ENCODE data around the gene COL13A1.

The COL13A1 gene

DNA sequence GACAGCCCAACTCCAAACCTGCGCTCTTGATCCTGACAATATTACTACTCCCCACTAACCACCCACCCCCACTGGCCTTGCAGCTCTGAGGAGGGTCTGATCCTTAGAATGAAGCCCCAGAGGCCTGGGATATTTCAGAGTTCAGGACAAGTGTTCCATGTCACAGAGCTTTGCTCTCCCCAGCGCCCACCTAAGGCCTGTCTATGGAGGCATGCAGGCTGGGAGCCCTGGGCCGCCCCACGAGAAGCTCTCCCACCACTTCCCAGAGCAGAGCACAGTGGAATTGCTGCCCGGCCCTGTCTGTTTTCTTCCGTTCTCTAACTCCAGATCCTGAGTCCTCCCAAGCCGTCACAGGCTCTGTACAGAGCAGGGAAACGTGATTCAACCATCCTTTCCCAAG is 74.6 kb downstream of the COL13A1 start:
- intact Hi-C loops (cut with DNase I; ENCODE audit: low total_unique reads): no loop called here
- DNase-seq: no peak

DNA sequence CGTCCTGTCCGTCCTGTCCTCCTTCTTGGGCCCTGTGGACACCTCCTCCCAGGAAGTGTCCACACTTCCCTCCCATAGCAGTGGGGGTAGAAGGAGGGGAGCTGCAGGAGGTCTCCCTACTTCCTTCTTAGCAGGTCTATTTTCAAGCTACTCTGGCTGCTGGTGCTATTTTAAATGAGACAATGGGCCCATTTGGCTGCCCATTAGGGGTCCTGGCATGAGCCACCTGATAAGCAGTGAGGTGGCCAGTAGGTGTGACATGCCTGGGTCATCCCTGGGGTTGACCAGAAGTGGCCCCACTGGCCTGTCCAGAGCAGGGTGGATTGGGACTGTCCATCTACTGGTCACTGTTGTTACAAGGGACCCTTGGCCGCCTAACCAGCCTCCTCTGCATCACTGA is 75.2 kb downstream of the COL13A1 start:
- H3K9me3 ChIP-seq: no peaks in the 10 kb centered on the region
- DNase-seq: no peak
- no peak overlapping the region for H3K4me3 ChIP-seq
- peaks cover 0 to 14% (median 7%) of the 10 kb centered on the region in 4 donors for H3K4me1 ChIP-seq
- no peak overlapping the region for H3K27ac ChIP-seq
- H3K36me3 ChIP-seq: no peaks in the 10 kb centered on the region
- TF ChIP-seq, protein P1, sequence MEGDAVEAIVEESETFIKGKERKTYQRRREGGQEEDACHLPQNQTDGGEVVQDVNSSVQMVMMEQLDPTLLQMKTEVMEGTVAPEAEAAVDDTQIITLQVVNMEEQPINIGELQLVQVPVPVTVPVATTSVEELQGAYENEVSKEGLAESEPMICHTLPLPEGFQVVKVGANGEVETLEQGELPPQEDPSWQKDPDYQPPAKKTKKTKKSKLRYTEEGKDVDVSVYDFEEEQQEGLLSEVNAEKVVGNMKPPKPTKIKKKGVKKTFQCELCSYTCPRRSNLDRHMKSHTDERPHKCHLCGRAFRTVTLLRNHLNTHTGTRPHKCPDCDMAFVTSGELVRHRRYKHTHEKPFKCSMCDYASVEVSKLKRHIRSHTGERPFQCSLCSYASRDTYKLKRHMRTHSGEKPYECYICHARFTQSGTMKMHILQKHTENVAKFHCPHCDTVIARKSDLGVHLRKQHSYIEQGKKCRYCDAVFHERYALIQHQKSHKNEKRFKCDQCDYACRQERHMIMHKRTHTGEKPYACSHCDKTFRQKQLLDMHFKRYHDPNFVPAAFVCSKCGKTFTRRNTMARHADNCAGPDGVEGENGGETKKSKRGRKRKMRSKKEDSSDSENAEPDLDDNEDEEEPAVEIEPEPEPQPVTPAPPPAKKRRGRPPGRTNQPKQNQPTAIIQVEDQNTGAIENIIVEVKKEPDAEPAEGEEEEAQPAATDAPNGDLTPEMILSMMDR (IDR thresholded peaks at IDR 0.05): no peak
- no peaks in the 10 kb centered on the region for H3K27me3 ChIP-seq
- intact Hi-C loops (cut with DNase I; ENCODE audit: low total_unique reads): no loop called here

More for the DNA sequence above, 74.6 kb downstream of the COL13A1 start:
- no peak overlapping the region for H3K27ac ChIP-seq
- no peaks in the 10 kb centered on the region for H3K36me3 ChIP-seq
- no peak overlapping the region for H3K4me3 ChIP-seq
- peaks cover 0 to 14% (median 7%) of the 10 kb centered on the region in 4 donors for H3K4me1 ChIP-seq
- TF ChIP-seq, protein P1 (IDR thresholded peaks at IDR 0.05): no peak
- H3K27me3 ChIP-seq: no peaks in the 10 kb centered on the region
- H3K9me3 ChIP-seq: no peaks in the 10 kb centered on the region

DNA sequence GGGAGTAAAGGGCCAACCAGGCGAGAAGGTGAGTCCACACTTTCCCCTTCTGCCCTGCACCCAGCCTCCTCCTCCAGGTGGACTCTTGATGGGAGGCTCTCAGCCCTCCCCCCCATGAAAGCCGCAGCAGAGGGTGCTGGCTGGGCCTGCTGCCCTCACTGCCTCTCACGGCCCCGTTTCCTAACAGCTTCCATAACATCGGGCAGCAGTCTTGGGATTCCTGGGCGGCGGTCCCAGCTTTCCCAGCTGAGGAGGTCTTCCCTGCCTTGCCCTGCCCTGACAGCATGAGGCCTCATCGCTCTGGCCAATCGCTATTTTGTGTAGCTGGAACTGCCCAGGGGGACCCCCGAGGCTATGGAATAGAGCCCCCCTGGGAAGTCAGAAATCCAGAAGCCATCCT is 76.3 kb downstream of the COL13A1 start:
- H3K9me3 ChIP-seq: no peaks in the 10 kb centered on the region
- H3K27ac ChIP-seq: no peak overlapping the region
- no peaks in the 10 kb centered on the region for H3K27me3 ChIP-seq
- TF ChIP-seq, protein P1 (IDR thresholded peaks at IDR 0.05): no peak
- intact Hi-C loops (cut with DNase I; ENCODE audit: low total_unique reads): no loop called here
- H3K4me3 ChIP-seq: no peak overlapping the region
- no peaks in the 10 kb centered on the region for H3K36me3 ChIP-seq
- DNase-seq: no peak
- H3K4me1 ChIP-seq: peaks cover 0 to 14% (median 7%) of the 10 kb centered on the region in 4 donors

DNA sequence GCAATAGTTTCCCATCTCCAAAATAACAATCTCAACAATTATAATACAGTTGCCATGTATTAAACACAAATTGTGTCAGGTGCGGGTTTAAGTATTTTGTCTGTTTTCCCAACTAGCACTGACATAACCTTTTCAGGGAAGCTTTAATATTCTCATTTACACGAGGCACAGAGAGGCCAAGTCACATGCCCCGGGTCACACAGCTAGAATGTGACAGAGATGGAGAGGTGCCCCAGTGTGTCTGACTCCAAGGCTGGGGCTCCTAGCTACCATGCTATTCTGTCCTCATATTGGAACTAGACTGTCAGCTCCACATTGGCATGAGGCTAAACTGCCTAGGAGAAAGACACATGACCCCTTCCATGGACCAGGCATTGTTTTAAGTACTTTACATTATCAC is 77.2 kb downstream of the COL13A1 start:
- Histone ChIP-seq H3K9me3 (no peaks in the 10 kb centered on the region), H3K4me3 (no peak overlapping the region), H3K27ac (no peak overlapping the region), H3K36me3 (no peaks in the 10 kb centered on the region), H3K4me1 (peaks cover 0 to 14% (median 7%) of the 10 kb centered on the region in 4 donors), H3K27me3 (no peaks in the 10 kb centered on the region)
- intact Hi-C loops (cut with DNase I; ENCODE audit: low total_unique reads): no loop called here
- TF ChIP-seq, protein P1 (IDR thresholded peaks at IDR 0.05): no peak
- DNase-seq: no peak

DNA sequence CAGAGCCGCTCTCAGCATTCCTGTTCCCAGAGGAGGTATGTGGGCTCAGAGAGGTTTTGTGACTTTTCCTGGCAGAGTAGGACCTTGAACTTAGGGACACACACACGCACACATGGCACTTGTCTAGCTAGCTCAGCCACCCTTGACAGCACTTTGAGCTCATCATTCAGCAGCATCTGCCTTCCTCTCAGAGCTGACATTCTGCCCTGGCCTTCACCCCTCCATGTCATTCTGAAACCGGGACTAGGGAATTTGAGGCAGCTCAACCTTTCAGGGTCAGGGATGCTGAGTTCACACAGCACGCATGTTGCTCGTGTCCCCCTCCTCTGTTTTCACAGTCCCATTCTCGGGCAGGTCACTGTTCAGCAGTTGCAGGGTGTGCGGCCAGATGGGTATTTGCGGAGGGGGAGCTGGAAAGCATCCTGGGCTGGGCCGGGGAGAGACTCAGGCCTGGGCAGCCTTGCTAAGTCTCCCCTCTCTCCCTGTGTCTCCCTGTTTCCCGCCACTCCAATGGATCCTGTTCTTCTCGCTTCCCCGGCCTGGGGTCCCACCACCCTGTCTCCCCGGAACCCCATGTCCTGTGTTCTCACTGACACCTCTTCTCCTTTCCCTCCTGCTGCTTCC is 78.0 kb downstream of the COL13A1 start:
- DNase-seq: no peak
- H3K9me3 ChIP-seq: no peaks in the 10 kb centered on the region
- intact Hi-C loops (cut with DNase I; ENCODE audit: low total_unique reads): no loop called here
- peaks cover 0 to 14% (median 7%) of the 10 kb centered on the region in 4 donors for H3K4me1 ChIP-seq
- no peaks in the 10 kb centered on the region for H3K36me3 ChIP-seq
- H3K27me3 ChIP-seq: no peaks in the 10 kb centered on the region
- no peak overlapping the region for H3K27ac ChIP-seq
- TF ChIP-seq, protein P1 (IDR thresholded peaks at IDR 0.05): no peak
- no peak overlapping the region for H3K4me3 ChIP-seq

All from tibial artery (tissue), 4 donors.